Left lung (tissue), 10 donors: ENCODE measurements around the gene AQP3. TPM values are rescaled to one million over a fixed set of nuclear protein-coding genes. Genes with fewer than 3 reads are reported as not detected.

Experiments used
- ATAC-seq: fragments of 200-7000 bp; cut with Tn5 transposase; one replicate; pipeline ENCODE4 v1.9.1; 2020; ENCODE audit warnings: moderate library complexity
- DNase-seq, 4 donors: peaks; one replicate each; pipeline ENCODE4 v3.0.0-alpha.2; 2013 to 2020
- H3K27ac ChIP-seq, 2 donors: fragments of 200-600 bp; sonication (generic) in 1 of 2; one replicate each; pipeline versions ENCODE4 v1.5.0 to v1.8.0; 2020 to 2021
- H3K27me3 ChIP-seq, 2 donors: fragments of 200-600 bp; sonication (generic) in 1 of 2; one replicate each; pipeline versions ENCODE4 v1.5.0 to v1.8.0; 2020 to 2021
- H3K36me3 ChIP-seq, 2 donors: fragments of 200-600 bp; sonication (generic) in 1 of 2; one replicate each; pipeline versions ENCODE4 v1.5.0 to v1.8.0; 2020 to 2021
- H3K4me1 ChIP-seq, 2 donors: fragments of 200-600 bp; one replicate each; pipeline ENCODE4 v1.8.0; 2021
- H3K4me3 ChIP-seq, 2 donors: fragments of 200-600 bp; sonication (generic) in 1 of 2; one replicate each; pipeline versions ENCODE4 v1.5.0 to v1.8.0; 2020 to 2021; ENCODE audit warnings: mild to moderate bottlenecking in 1 of 2
- H3K9me3 ChIP-seq, 2 donors: fragments of 200-600 bp; sonication (generic) in 1 of 2; one replicate each; pipeline versions ENCODE4 v1.5.0 to v1.8.0; 2020 to 2021
- CTCF ChIP-seq, 2 donors: fragments of 200-600 bp; sonication (generic) in 1 of 2; IDR thresholded peaks; one replicate each; pipeline versions ENCODE4 v1.5.0 to v1.8.0; 2021; ENCODE audit warnings: antibody characterized with exemption in 2 of 2
- intact Hi-C, 2 donors: fragments of 100-400 bp; cut with DNase I; formaldehyde crosslinking; loops; one replicate each; pipeline versions ENCODE4 v1.11.2 to v1.14.2; 2022
- polyA plus RNA-seq, 6 donors: library from polyadenylated mRNA; unstranded; fragments of 120-200 nt; gene quantifications; one replicate each; pipeline ENCODE4 v1.2.1, GENCODE V29; 2013; ENCODE audit not compliant: insufficient read length in 6 of 6
- total RNA-seq, 2 donors: library from RNA; stranded (reverse); fragmentation: NEBNext Ultra II Directional; extraction: Animal tissue kit (Norgen Biotek cat#: 25700); gene quantifications; one replicate each; pipeline ENCODE4 v1.2.1, GENCODE V29; 2021
- donor health status: DM: no; HTN: yes; CAD: no.
- donor health status: DM: no; HTN: no; CAD: no.

AQP3 gene
- total and polyA plus RNA-seq, 8 donors = 8.0 to 265 (median 28.0) TPM

- no peaks in the 10 kb centered on the region for H3K9me3 ChIP-seq
- no peak for ATAC-seq
- no peak for TF ChIP-seq CTCF (IDR thresholded peaks at IDR 0.05)
- DNase-seq = no peak
- peaks cover 0 to 16% of the 10 kb centered on the region in 2 donors for H3K36me3 ChIP-seq
- H3K27ac ChIP-seq = no peak overlapping the region
- H3K4me3 ChIP-seq = no peak overlapping the region
- H3K27me3 ChIP-seq = peaks cover 0 to 4% of the 10 kb centered on the region in 2 donors
- intact Hi-C loops = no loop called here
- peaks cover 5 to 23% of the 10 kb centered on the region in 2 donors for H3K4me1 ChIP-seq
Observed at GRCh38 chr9:33442125-33442524, 5.3 kb downstream of the AQP3 start.

- no peak for DNase-seq
- Histone ChIP-seq H3K9me3 (no peaks in the 10 kb centered on the region), H3K4me3 (no peak overlapping the region), H3K36me3 (peaks cover 0 to 16% of the 10 kb centered on the region in 2 donors), H3K4me1 (peaks cover 0 to 13% of the 10 kb centered on the region in 2 donors), H3K27ac (no peak overlapping the region), H3K27me3 (no peaks in the 10 kb centered on the region)
- no peak for TF ChIP-seq CTCF (IDR thresholded peaks at IDR 0.05)
- intact Hi-C loops = no loop called here
- ATAC-seq = no peak
Observed at GRCh38 chr9:33440609-33441008, 6.8 kb downstream of the AQP3 start.

- no peaks in the 10 kb centered on the region for H3K9me3 ChIP-seq
- no peaks in the 10 kb centered on the region for H3K27me3 ChIP-seq
- no peak for TF ChIP-seq CTCF (IDR thresholded peaks at IDR 0.05)
- peaks cover 0 to 13% of the 10 kb centered on the region in 2 donors for H3K4me1 ChIP-seq
- ATAC-seq (no peak), DNase-seq (no peak)
- H3K4me3 ChIP-seq = no peak overlapping the region
- H3K36me3 ChIP-seq = peaks cover 0 to 16% of the 10 kb centered on the region in 2 donors
- no peak overlapping the region for H3K27ac ChIP-seq
- intact Hi-C loops = no loop called here
Observed at GRCh38 chr9:33440204-33440603, 7.2 kb downstream of the AQP3 start.

GRCh38 chr9:33439731-33440130, 7.7 kb downstream of the AQP3 start:
- Histone ChIP-seq H3K27ac (no peak overlapping the region), H3K4me3 (no peak overlapping the region), H3K4me1 (peaks cover 0 to 11% of the 10 kb centered on the region in 2 donors), H3K36me3 (peaks cover 0 to 16% of the 10 kb centered on the region in 2 donors), H3K27me3 (no peaks in the 10 kb centered on the region), H3K9me3 (no peaks in the 10 kb centered on the region)
- intact Hi-C loops = no loop called here
- DNase-seq = no peak
- TF ChIP-seq CTCF (IDR thresholded peaks at IDR 0.05) = no peak
- ATAC-seq = peak; percentile 33

GRCh38 chr9:33438926-33439680, 8.3 kb downstream of the AQP3 start:
- DNase-seq (no peak), ATAC-seq (no peak)
- no peak overlapping the region for H3K27ac ChIP-seq
- H3K4me3 ChIP-seq = no peak overlapping the region
- H3K9me3 ChIP-seq = no peaks in the 10 kb centered on the region
- H3K36me3 ChIP-seq = peaks cover 0 to 16% of the 10 kb centered on the region in 2 donors
- TF ChIP-seq CTCF (IDR thresholded peaks at IDR 0.05) = no peak
- peaks cover 0 to 7% of the 10 kb centered on the region in 2 donors for H3K4me1 ChIP-seq
- intact Hi-C loops = no loop called here
- no peaks in the 10 kb centered on the region for H3K27me3 ChIP-seq
